Keratinocyte (primary cell): ENCODE results near the gene ASF1B. TPM values are rescaled to one million over a fixed set of nuclear protein-coding genes. Genes with fewer than 3 reads are reported as not detected.

ENCODE experiments used
- DNase-seq: peaks from one replicate; pipeline ENCODE4 v3.0.0-alpha.2; 2011; ENCODE audit warnings: low read depth, missing footprints, low spot score
- FAIRE-seq: peaks from 2 replicates; lab custom pipeline; 2011; peaks lifted over from hg19 to GRCh38; lab: Jason Lieb, UNC
- H2AFZ ChIP-seq: 2 replicates; pipeline ENCODE4 v1.6.0; 2012; ENCODE audit warnings: low read length, control low read depth, inconsistent platforms; ENCODE audit not compliant: control insufficient read depth
- H3K27ac ChIP-seq: 2 replicates; pipeline ENCODE4 v1.5.1; 2011; ENCODE audit warnings: low read length; ENCODE audit not compliant: control insufficient read depth, insufficient read depth
- H3K27me3 ChIP-seq: 3 replicates; pipeline ENCODE4 v1.6.0; 2011; ENCODE audit warnings: low read length; ENCODE audit not compliant: control insufficient read depth, insufficient read depth; ENCODE audit errors: extremely low read depth
- H3K36me3 ChIP-seq, 2 experiments: 2 replicates in 1 of 2; 3 replicates in 1 of 2; pipeline ENCODE4 v1.5.1; 2011; ENCODE audit warnings: low read length in 2 of 2, mild to moderate bottlenecking in 1 of 2; ENCODE audit not compliant: control insufficient read depth in 2 of 2, insufficient read depth in 2 of 2; ENCODE audit errors: extremely low read depth in 1 of 2
- H3K4me1 ChIP-seq: 3 replicates; pipeline ENCODE4 v1.5.1; 2011; ENCODE audit warnings: low read length; ENCODE audit not compliant: control insufficient read depth, insufficient read depth; ENCODE audit errors: extremely low read depth
- H3K4me2 ChIP-seq: 3 replicates; pipeline ENCODE4 v1.6.0; 2011; ENCODE audit warnings: low read depth, low read length; ENCODE audit not compliant: control insufficient read depth, insufficient read depth; ENCODE audit errors: extremely low read depth
- H3K4me3 ChIP-seq, 3 experiments: fragments of 200-600 bp in 1 of 3; sonication (generic) in 1 of 3; 2 replicates in 2 of 3; 3 replicates in 1 of 3; pipeline ENCODE4 v1.5.1; 2011 to 2016; ENCODE audit warnings: low read length in 3 of 3, mild to moderate bottlenecking in 3 of 3, control low read depth in 2 of 3, inconsistent platforms in 1 of 3, low read depth in 1 of 3, mixed read lengths in 1 of 3, mixed run types in 1 of 3, moderate library complexity in 1 of 3; ENCODE audit not compliant: control insufficient read depth in 2 of 3, insufficient read depth in 2 of 3; ENCODE audit errors: extremely low read depth in 1 of 3
- H3K79me2 ChIP-seq: 2 replicates; pipeline ENCODE4 v1.6.0; 2012; ENCODE audit warnings: low read length; ENCODE audit not compliant: control insufficient read depth, insufficient read depth
- H3K9ac ChIP-seq: 3 replicates; pipeline ENCODE4 v1.6.0; 2011; ENCODE audit warnings: low read length; ENCODE audit not compliant: control insufficient read depth, insufficient read depth; ENCODE audit errors: extremely low read depth
- H3K9me1 ChIP-seq: 3 replicates; pipeline ENCODE4 v1.6.0; 2011; ENCODE audit warnings: low read length; ENCODE audit not compliant: control insufficient read depth, insufficient read depth; ENCODE audit errors: extremely low read depth
- H3K9me3 ChIP-seq: 2 replicates; pipeline ENCODE4 v1.5.1; 2012; ENCODE audit warnings: low read depth, low read length; ENCODE audit not compliant: control insufficient read depth
- H4K20me1 ChIP-seq: 3 replicates; pipeline ENCODE4 v1.6.0; 2011; ENCODE audit warnings: low read length; ENCODE audit not compliant: control insufficient read depth, insufficient read depth; ENCODE audit errors: extremely low read depth
- EZH2 ChIP-seq: IDR thresholded peaks from one replicate; pipeline ENCODE4 v1.6.1; 2012; ENCODE audit warnings: inconsistent platforms, mild to moderate bottlenecking, low read length, moderate library complexity
- dilution Hi-C: fragments of 300-500 bp; cut with MboI; formaldehyde crosslinking; loops from one replicate; pipeline ENCODE4 v1.7.0; 2020; ENCODE audit warnings: low sequenced_read_pairs; ENCODE audit not compliant: extremely low pct_ligation_motif_present
- polyA plus RNA-seq, 5 experiments: library from polyadenylated mRNA; depleted of rRNA in 3 of 5; stranded (reverse) in 3 of 5; stranded (forward) in 1 of 5; unstranded in 1 of 5; fragments of >200 nt; gene quantifications; 1 replicate in 1 of 5; 2 replicates in 3 of 5; 3 replicates in 1 of 5; pipeline versions ENCODE4 v1.2.1 to v1.2.3, GENCODE V29; 2011 to 2012; ENCODE audit warnings: missing spikeins in 2 of 5, low read depth in 1 of 5, low replicate concordance in 1 of 5
- TF ChIP-seq, protein P1 (sequence below), 3 experiments: IDR thresholded peaks in 1 of 3; conservative IDR thresholded peaks in 1 of 3; optimal IDR thresholded peaks in 1 of 3; 2 replicates in 2 of 3; 3 replicates in 1 of 3; pipeline versions ENCODE3 to v1.5.1; 2011; ENCODE audit warnings: low read length in 3 of 3, mild to moderate bottlenecking in 3 of 3, moderate library complexity in 2 of 3, control low read depth in 1 of 3, inconsistent platforms in 1 of 3; ENCODE audit not compliant: insufficient read depth in 2 of 3; ENCODE audit errors: extremely low read depth in 1 of 3

ASF1B gene
- polyA plus RNA-seq, 1 donor (not counting 4 experiments of a cell fraction or from before 2014, with no cell fraction given), result 7.8 TPM

- dilution Hi-C loops, result no loop called here
- H3K9me1 ChIP-seq, result no peaks in the 10 kb centered on the region
- no peak overlapping the region for H3K9ac ChIP-seq
- H3K4me2 ChIP-seq, result peak overlapping the region; percentile 91
- no peaks in the 10 kb centered on the region for H4K20me1 ChIP-seq
- FAIRE-seq, result no peak
- peaks cover 14% of the 10 kb centered on the region for H3K4me1 ChIP-seq
- no peak for DNase-seq
- TF ChIP-seq, protein P1, sequence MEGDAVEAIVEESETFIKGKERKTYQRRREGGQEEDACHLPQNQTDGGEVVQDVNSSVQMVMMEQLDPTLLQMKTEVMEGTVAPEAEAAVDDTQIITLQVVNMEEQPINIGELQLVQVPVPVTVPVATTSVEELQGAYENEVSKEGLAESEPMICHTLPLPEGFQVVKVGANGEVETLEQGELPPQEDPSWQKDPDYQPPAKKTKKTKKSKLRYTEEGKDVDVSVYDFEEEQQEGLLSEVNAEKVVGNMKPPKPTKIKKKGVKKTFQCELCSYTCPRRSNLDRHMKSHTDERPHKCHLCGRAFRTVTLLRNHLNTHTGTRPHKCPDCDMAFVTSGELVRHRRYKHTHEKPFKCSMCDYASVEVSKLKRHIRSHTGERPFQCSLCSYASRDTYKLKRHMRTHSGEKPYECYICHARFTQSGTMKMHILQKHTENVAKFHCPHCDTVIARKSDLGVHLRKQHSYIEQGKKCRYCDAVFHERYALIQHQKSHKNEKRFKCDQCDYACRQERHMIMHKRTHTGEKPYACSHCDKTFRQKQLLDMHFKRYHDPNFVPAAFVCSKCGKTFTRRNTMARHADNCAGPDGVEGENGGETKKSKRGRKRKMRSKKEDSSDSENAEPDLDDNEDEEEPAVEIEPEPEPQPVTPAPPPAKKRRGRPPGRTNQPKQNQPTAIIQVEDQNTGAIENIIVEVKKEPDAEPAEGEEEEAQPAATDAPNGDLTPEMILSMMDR (optimal IDR thresholded peaks at IDR 0.05 in 1 of 3, IDR thresholded peaks at IDR 0.05 in 1 of 3, conservative IDR thresholded peaks at IDR 0.05 in 1 of 3; ENCODE audit: extremely low read depth in 1 of 3, insufficient read depth in 2 of 3, low read length in 3 of 3), result no peak
- TF ChIP-seq EZH2, result no peak
- peaks cover 9% of the 10 kb centered on the region for H3K79me2 ChIP-seq
- H3K27me3 ChIP-seq, result no peaks in the 10 kb centered on the region
- no peaks in the 10 kb centered on the region for H3K9me3 ChIP-seq
- H3K27ac ChIP-seq, result peak overlapping the region; percentile 63
- peaks cover 0 to 4% of the 10 kb centered on the region in 2 experiments for H3K36me3 ChIP-seq
- H2AFZ ChIP-seq, result peak overlapping the region; percentile 82
- no peak overlapping the region for H3K4me3 ChIP-seq
Observed at GRCh38 chr19:14119146-14119545, 17.2 kb downstream of the ASF1B start.

DNA sequence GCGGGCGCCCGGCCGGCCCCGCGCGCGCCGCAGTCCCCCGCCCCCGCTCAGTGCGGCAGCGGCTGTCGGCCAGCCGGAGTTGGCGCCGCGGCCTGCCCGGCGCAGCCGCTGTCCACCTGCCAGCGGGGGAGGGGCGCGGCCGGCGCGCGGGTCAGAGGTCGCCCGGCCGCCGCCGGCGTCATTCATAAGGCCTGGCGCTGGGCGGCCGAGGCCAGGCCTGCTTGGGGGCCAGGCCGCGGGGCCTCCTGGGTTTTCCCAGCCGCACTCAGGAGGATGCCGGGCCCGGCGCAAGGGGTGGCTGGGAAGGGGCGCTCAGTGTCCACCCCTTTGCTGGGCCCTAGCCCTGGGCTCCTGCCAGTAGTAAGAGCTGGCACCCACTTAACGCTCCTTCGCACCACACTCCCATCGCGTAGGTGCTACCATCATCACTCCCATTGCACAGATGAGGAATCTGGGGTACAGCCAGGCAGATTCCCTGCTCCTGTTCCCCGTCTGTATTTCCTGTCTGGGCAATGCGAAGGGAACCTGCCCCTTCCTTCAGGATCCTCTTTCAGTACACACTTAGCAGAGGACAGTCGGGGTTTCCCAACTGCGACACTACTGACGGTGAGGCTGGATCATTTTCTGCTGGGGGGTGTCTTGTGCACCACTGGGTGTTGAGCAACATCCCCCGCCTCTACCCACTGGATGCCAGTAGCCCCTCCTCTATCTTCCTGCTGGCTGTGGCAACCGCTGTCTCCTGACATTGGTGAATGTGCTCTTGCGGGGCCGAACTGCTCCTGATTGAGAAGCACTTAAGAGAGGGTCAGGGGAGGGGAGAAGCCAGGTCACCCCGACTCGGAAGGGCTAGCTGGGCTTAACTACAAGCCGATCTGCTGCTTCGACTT is 18.0 kb downstream of the ASF1B start:
- H3K4me1 ChIP-seq, result peaks cover 14% of the 10 kb centered on the region
- DNase-seq (no peak), FAIRE-seq (peak; percentile 9)
- H3K4me3 ChIP-seq, result peak overlapping the region; percentile 44 to 72 (median 58)
- H3K9ac ChIP-seq, result peak overlapping the region; percentile 73
- no peaks in the 10 kb centered on the region for H3K9me3 ChIP-seq
- no peaks in the 10 kb centered on the region for H3K9me1 ChIP-seq
- peaks cover 9% of the 10 kb centered on the region for H3K79me2 ChIP-seq
- TF ChIP-seq, protein P1 (optimal IDR thresholded peaks at IDR 0.05 in 1 of 3, IDR thresholded peaks at IDR 0.05 in 1 of 3, conservative IDR thresholded peaks at IDR 0.05 in 1 of 3; ENCODE audit: extremely low read depth in 1 of 3, insufficient read depth in 2 of 3, low read length in 3 of 3), result no peak
- TF ChIP-seq EZH2, result no peak
- dilution Hi-C loops, result no loop called here
- peak overlapping the region; percentile 91 for H3K4me2 ChIP-seq
- H4K20me1 ChIP-seq, result no peaks in the 10 kb centered on the region
- peaks cover 0 to 4% of the 10 kb centered on the region in 2 experiments for H3K36me3 ChIP-seq
- peak overlapping the region; percentile 63 for H3K27ac ChIP-seq
- no peaks in the 10 kb centered on the region for H3K27me3 ChIP-seq
- peak overlapping the region; percentile 82 for H2AFZ ChIP-seq
